Suprapubic skin (tissue), 4 donors: Measurements from ENCODE around the gene COL6A1. TPM values are rescaled to one million over a fixed set of nuclear protein-coding genes. Genes with fewer than 3 reads are reported as not detected.

Experiments used
- DNase-seq, 2 donors: peaks; one replicate each; pipeline ENCODE4 v3.0.0-alpha.2; 2019; ENCODE audit warnings: low spot score in 2 of 2
- H3K27ac ChIP-seq: fragments of 200-600 bp; sonication (generic); one replicate; pipeline ENCODE4 v1.5.1; 2019
- H3K27me3 ChIP-seq: fragments of 200-600 bp; sonication (generic); one replicate; pipeline ENCODE4 v1.5.1; 2019
- H3K36me3 ChIP-seq: fragments of 200-600 bp; sonication (generic); one replicate; pipeline ENCODE4 v1.5.1; 2019
- H3K4me1 ChIP-seq: fragments of 200-600 bp; sonication (generic); one replicate; pipeline ENCODE4 v1.5.1; 2019
- H3K4me3 ChIP-seq: fragments of 200-600 bp; sonication (generic); one replicate; pipeline ENCODE4 v1.5.1; 2019; ENCODE audit warnings: mild to moderate bottlenecking
- H3K9me3 ChIP-seq: fragments of 200-600 bp; sonication (generic); one replicate; pipeline ENCODE4 v1.5.1; 2019
- CTCF ChIP-seq, 2 donors: fragments of 200-600 bp in 1 of 2; fragments of 450-650 bp in 1 of 2; sonication (generic) in 1 of 2; IDR thresholded peaks; one replicate each; pipeline ENCODE4 v1.5.1; 2016 to 2019; ENCODE audit warnings: antibody characterized with exemption in 2 of 2, mild to moderate bottlenecking in 1 of 2, moderate library complexity in 1 of 2
- EP300 ChIP-seq: sonication (generic); formaldehyde crosslinking; IDR thresholded peaks from one replicate; pipeline ENCODE4 v1.6.1; 2017; ENCODE audit warnings: antibody characterized with exemption
- POLR2A ChIP-seq, 2 donors: fragments of 450-650 bp; IDR thresholded peaks; one replicate each; pipeline ENCODE4 v1.6.1; 2017; ENCODE audit warnings: antibody characterized with exemption in 2 of 2, mild to moderate bottlenecking in 2 of 2, moderate library complexity in 2 of 2
- POLR2AphosphoS5 ChIP-seq, 3 donors: sonication (generic); formaldehyde crosslinking; IDR thresholded peaks; one replicate each; pipeline ENCODE4 v1.6.1; 2017; ENCODE audit warnings: antibody characterized with exemption in 3 of 3
- whole genome bisulfite sequencing: methylation state at CpG from one replicate; pipeline ENCODE4 v1.1.5; 2018; 5-methylcytosine and 5-hydroxymethylcytosine counted together
- total RNA-seq, 4 donors: library from RNA; depleted of rRNA; stranded (reverse); fragments of >200 nt; gene quantifications; one replicate each; pipeline ENCODE4 v1.1.0, GENCODE V29; 2016

Gene COL6A1
- total RNA-seq, 4 donors from 2014 or later: 105 to 123 (median 109) TPM

DNA sequence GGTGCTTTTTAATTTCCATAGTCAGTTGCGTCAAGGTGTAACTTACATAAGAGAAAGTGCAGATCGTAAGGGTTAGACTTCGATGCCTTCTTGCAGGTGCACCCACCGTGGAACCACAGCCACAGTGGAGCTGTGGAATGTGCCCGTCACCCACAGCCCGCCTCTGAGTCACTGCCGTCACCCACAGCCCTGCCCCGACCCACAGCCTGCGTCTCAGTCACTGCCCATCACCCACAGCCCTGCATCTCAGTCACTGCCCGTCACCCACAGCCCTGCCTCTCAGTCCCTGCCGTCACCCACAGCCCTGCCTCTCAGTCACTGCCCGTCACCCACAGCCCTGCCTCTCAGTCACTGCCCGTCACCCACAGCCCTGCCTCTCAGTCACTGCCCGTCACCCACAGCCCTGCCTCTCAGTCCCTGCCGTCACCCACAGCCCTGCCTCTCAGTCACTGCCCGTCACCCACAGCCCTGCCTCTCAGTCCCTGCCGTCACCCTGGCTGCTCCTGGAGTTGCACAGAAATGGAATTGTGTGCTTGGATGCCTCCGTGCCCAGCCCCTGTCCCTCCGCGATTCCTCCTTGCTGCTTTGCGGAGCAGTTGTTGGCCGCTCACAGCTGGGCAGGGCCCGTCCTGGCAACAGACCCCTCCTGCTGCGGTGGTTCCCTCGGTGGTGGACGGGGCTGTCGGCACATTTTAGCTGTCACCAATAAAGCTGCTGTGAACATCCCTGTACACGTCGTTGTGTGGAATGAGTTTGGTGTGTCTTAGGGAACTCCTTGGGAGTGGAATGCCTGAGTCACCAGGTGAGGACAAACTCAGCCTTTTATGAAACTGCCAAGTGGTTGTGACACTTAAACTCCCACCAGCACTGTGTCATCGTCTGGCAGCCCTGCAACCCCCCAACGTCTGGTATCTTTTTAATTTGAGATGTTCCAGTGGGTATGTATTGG, 71.4 kb downstream of the COL6A1 start:
- TF ChIP-seq POLR2AphosphoS5 (IDR thresholded peaks at IDR 0.05) (peak in 2 of 3 donors; percentile 22 to 23), POLR2A (IDR thresholded peaks at IDR 0.05) (no peak), EP300 (no peak), CTCF (IDR thresholded peaks at IDR 0.05) (no peak)
- Histone ChIP-seq H3K27ac (peak overlapping the region; percentile 85), H3K4me1 (peaks cover 63% of the 10 kb centered on the region), H3K27me3 (peaks cover 4% of the 10 kb centered on the region), H3K9me3 (no peaks in the 10 kb centered on the region), H3K36me3 (no peaks in the 10 kb centered on the region), H3K4me3 (no peak overlapping the region)
- peak in 1 of 2 donors; percentile 71 for DNase-seq
- 57% methylated on average over 24 of the region's 31 CpGs for WGBS

GRCh38 chr21:46054031-46054430, 72.5 kb downstream of the COL6A1 start:
- Histone ChIP-seq H3K36me3 (no peaks in the 10 kb centered on the region), H3K27ac (peak overlapping the region; percentile 85), H3K4me3 (no peak overlapping the region), H3K4me1 (peaks cover 60% of the 10 kb centered on the region), H3K9me3 (no peaks in the 10 kb centered on the region), H3K27me3 (peaks cover 4% of the 10 kb centered on the region)
- DNase-seq: no peak
- TF ChIP-seq POLR2AphosphoS5 (IDR thresholded peaks at IDR 0.05) (no peak), CTCF (IDR thresholded peaks at IDR 0.05) (no peak), EP300 (no peak), POLR2A (IDR thresholded peaks at IDR 0.05) (no peak)
- WGBS: 76% methylated on average over 10 of the region's 10 CpGs

- no peak overlapping the region for H3K4me3 ChIP-seq
- no peaks in the 10 kb centered on the region for H3K36me3 ChIP-seq
- H3K4me1 ChIP-seq: peaks cover 55% of the 10 kb centered on the region
- peak overlapping the region; percentile 85 for H3K27ac ChIP-seq
- TF ChIP-seq EP300 (no peak), CTCF (IDR thresholded peaks at IDR 0.05) (no peak), POLR2A (IDR thresholded peaks at IDR 0.05) (no peak), POLR2AphosphoS5 (IDR thresholded peaks at IDR 0.05) (peak in 2 of 3 donors; percentile 26 to 30)
- H3K9me3 ChIP-seq: no peaks in the 10 kb centered on the region
- peak in 1 of 2 donors; percentile 74 for DNase-seq
- peaks cover 4% of the 10 kb centered on the region for H3K27me3 ChIP-seq
- 65% methylated on average over 10 of the region's 12 CpGs for WGBS
Measured at GRCh38 chr21:46054451-46054881, 72.9 kb downstream of the COL6A1 start.

Other genes with a start within 250 kb of the COL6A1 start
- gene COL6A2, start 116.3 kb downstream of the COL6A1 start, total RNA-seq: 100 to 1,000 TPM in 3 of 4 donors, 10 to 100 TPM in 1; 88.9 to 150 (median 126) TPM
- not detected for gene FTCD, start 173.8 kb downstream of the COL6A1 start, total RNA-seq
- gene SPATC1L, start 202.7 kb downstream of the COL6A1 start, total RNA-seq: 10 to 100 TPM in 2 of 4 donors, 1 to 10 TPM in 2; 2.5 to 15.0 (median 6.9) TPM
- 100 to 1,000 TPM; 128 to 251 (median 164) TPM for gene LSS, start 247.0 kb downstream of the COL6A1 start, total RNA-seq